A549 (cell line): ENCODE measurements around the gene ICE2. TPM values are rescaled to one million over a fixed set of nuclear protein-coding genes. Genes with fewer than 3 reads are reported as not detected.
A peak's percentile ranks its signal among the peaks of the same experiment; 100 is the strongest.

Experiments used
- ATAC-seq, 2 experiments: fragments of 200-7000 bp in 1 of 2; fragments of >200 bp in 1 of 2; cut with Nextera tagmentation in 1 of 2; cut with Tn5 transposase in 1 of 2; 3 replicates each; pipeline versions ENCODE4 v1.8.0 to v1.9.1; 2018 to 2020; ENCODE audit warnings: mild to moderate bottlenecking in 1 of 2, moderate library complexity in 1 of 2
- CTCF ChIA-PET: fragments of 300-600 bp; sonication (Branson Sonifier 250); formaldehyde crosslinking; extraction: SDS; loops from one replicate; lab custom pipeline; 2021; ENCODE audit warnings: antibody characterized with exemption, inconsistent platforms; lab: Yijun Ruan, JAX
- POLR2A ChIA-PET: fragments of 350-600 bp; formaldehyde crosslinking; extraction: SDS; loops from one replicate; lab custom pipeline; 2021; ENCODE audit warnings: antibody characterized with exemption, inconsistent platforms; lab: Yijun Ruan, JAX
- DNase-seq, 2 experiments: peaks; one replicate each; pipeline versions ENCODE4 v3.0.0 to v3.0.0-alpha.2; 2011 to 2016; ENCODE audit warnings: low read depth in 1 of 2, low spot score in 1 of 2
- FAIRE-seq: peaks from 2 replicates; lab custom pipeline; 2011; peaks lifted over from hg19 to GRCh38; lab: Jason Lieb, UNC
- H3K27ac ChIP-seq, 2 experiments: fragments of >200 bp; sonication (Bioruptor Twin); formaldehyde crosslinking; 3 replicates each; pipeline ENCODE4 v1.5.1; 2016 to 2017
- H3K4me1 ChIP-seq: fragments of >200 bp; sonication (Bioruptor Twin); formaldehyde crosslinking; 3 replicates; pipeline ENCODE4 v1.6.1; 2016
- H3K4me2 ChIP-seq: fragments of >200 bp; sonication (Bioruptor Twin); formaldehyde crosslinking; 3 replicates; pipeline ENCODE4 v1.6.1; 2016
- H3K4me3 ChIP-seq: fragments of >200 bp; sonication (Bioruptor Twin); formaldehyde crosslinking; 3 replicates; pipeline ENCODE4 v1.5.1; 2016
- H3K9me3 ChIP-seq: fragments of >200 bp; sonication (Bioruptor Twin); formaldehyde crosslinking; 3 replicates; pipeline ENCODE4 v1.6.1; 2016
- CBX2 ChIP-seq: fragments of 200-600 bp; sonication (generic); IDR thresholded peaks from 2 replicates; pipeline ENCODE4 v1.6.1; 2016; ENCODE audit warnings: low read depth, mild to moderate bottlenecking, borderline replicate concordance
- CHD2 ChIP-seq: fragments of 150-350 bp; IDR thresholded peaks from 2 replicates; pipeline ENCODE4 v1.6.1; 2014; ENCODE audit warnings: low read length; ENCODE audit not compliant: partially characterized antibody
- EHF ChIP-seq: fragments of 250-450 bp; sonication (Bioruptor Pico); IDR thresholded peaks from 2 replicates; pipeline ENCODE4 v1.5.0; 2020; ENCODE audit warnings: mild to moderate bottlenecking
- EHMT2 ChIP-seq: fragments of 200-600 bp; sonication (generic); IDR thresholded peaks from 2 replicates; pipeline ENCODE4 v1.6.1; 2016; ENCODE audit warnings: antibody characterized with exemption, low read depth, mild to moderate bottlenecking, moderate library complexity
- ELK1 ChIP-seq: fragments of 150-350 bp; IDR thresholded peaks from 2 replicates; pipeline ENCODE4 v1.6.1; 2014; ENCODE audit warnings: low read depth, mild to moderate bottlenecking, low read length
- FOSL2 ChIP-seq, 2 experiments: fragments of 450-650 bp in 1 of 2; fragments of >200 bp in 1 of 2; sonication (Bioruptor Twin) in 1 of 2; formaldehyde crosslinking; IDR thresholded peaks; 2 replicates each; pipeline versions ENCODE4 v1.5.0 to v1.6.1; 2016 to 2020; ENCODE audit warnings: mild to moderate bottlenecking in 1 of 2, moderate library complexity in 1 of 2
- GATA3 ChIP-seq: IDR thresholded peaks from 2 replicates; pipeline ENCODE4 v1.6.1; 2012; ENCODE audit warnings: borderline replicate concordance
- HDAC2 ChIP-seq: fragments of 200-600 bp; sonication (generic); IDR thresholded peaks from 2 replicates; pipeline ENCODE4 v1.6.1; 2016
- HEYL ChIP-seq: fragments of 250-450 bp; sonication (Bioruptor Pico); IDR thresholded peaks from 2 replicates; pipeline ENCODE4 v1.8.0; 2021; ENCODE audit warnings: mild to moderate bottlenecking, moderate library complexity
- HMGXB4 ChIP-seq: fragments of 250-450 bp; sonication (Bioruptor Pico); IDR thresholded peaks from 2 replicates; pipeline ENCODE4 v1.5.0; 2021; ENCODE audit warnings: mild to moderate bottlenecking, moderate library complexity, borderline replicate concordance
- JUN ChIP-seq, 2 experiments: fragments of >200 bp; sonication (Bioruptor Twin); formaldehyde crosslinking; IDR thresholded peaks; 2 replicates in 1 of 2; 3 replicates in 1 of 2; pipeline ENCODE4 v1.6.1; 2016 to 2017
- NPAS2 ChIP-seq: fragments of 250-450 bp; sonication (Bioruptor Pico); IDR thresholded peaks from 2 replicates; pipeline ENCODE4 v1.8.0; 2022; ENCODE audit warnings: mild to moderate bottlenecking, moderate library complexity, borderline replicate concordance
- NR3C1 ChIP-seq: fragments of >200 bp; sonication (Bioruptor Twin); formaldehyde crosslinking; IDR thresholded peaks from 3 replicates; pipeline ENCODE4 v1.6.1; 2017
- RFX5 ChIP-seq: fragments of 450-650 bp; IDR thresholded peaks from 2 replicates; pipeline ENCODE4 v1.7.1; 2014; ENCODE audit warnings: antibody characterized with exemption, mild to moderate bottlenecking, moderate library complexity
- RNF2 ChIP-seq: fragments of 200-600 bp; sonication (generic); IDR thresholded peaks from 2 replicates; pipeline ENCODE4 v1.6.1; 2016; ENCODE audit warnings: low read depth, mild to moderate bottlenecking, antibody characterized with exemption, moderate library complexity, borderline replicate concordance
- TFCP2L1 ChIP-seq: fragments of 250-450 bp; sonication (Bioruptor Pico); IDR thresholded peaks from 2 replicates; pipeline ENCODE4 v1.5.0; 2021; ENCODE audit warnings: mild to moderate bottlenecking
- USF2 ChIP-seq: fragments of 450-650 bp; IDR thresholded peaks from 2 replicates; pipeline ENCODE4 v1.6.1; 2014; ENCODE audit warnings: antibody characterized with exemption
- ZSCAN20 ChIP-seq: fragments of 250-450 bp; sonication (Bioruptor Pico); IDR thresholded peaks from 2 replicates; pipeline ENCODE4 v1.8.0; 2022; ENCODE audit warnings: mild to moderate bottlenecking, moderate library complexity
- WGBS: methylation state at CpG from one replicate; pipeline ENCODE4 v1.1.6; 2017; ENCODE audit errors: missing lambda C conversion rate; 5-methylcytosine and 5-hydroxymethylcytosine counted together
- polyA plus RNA-seq, 4 experiments: library from polyadenylated mRNA; depleted of rRNA in 3 of 4; stranded (reverse); fragments of >200 nt; fragmentation: RNase III in 1 of 4; extraction: RNeasy Plus Mini Kit Qiagen cat#74134 plus additional on column Dnase treatment in 1 of 4; gene quantifications; 2 replicates in 3 of 4; 3 replicates in 1 of 4; pipeline ENCODE4 v1.2.3, GENCODE V29; 2011 to 2017
- TF ChIP-seq, protein P1 (sequence below): fragments of 200-600 bp; sonication (generic); IDR thresholded peaks from 2 replicates; pipeline ENCODE4 v1.6.1; 2016; ENCODE audit warnings: antibody characterized with exemption, mild to moderate bottlenecking, moderate library complexity
- TF ChIP-seq, protein P2 (sequence below): fragments of >200 bp; sonication (Bioruptor Twin); formaldehyde crosslinking; IDR thresholded peaks from 3 replicates; pipeline ENCODE4 v1.6.1; 2016

ICE2 gene
- polyA plus RNA-seq, 2 of the 4 experiments (the other 2 are of a cell fraction) = 43.1 to 87.6 TPM

- Histone ChIP-seq H3K4me2 (no peak overlapping the region), H3K4me1 (no peaks in the 10 kb centered on the region)
- no peak for DNase-seq
- 64% methylated on average over 3 of the region's 3 CpGs for WGBS
- ATAC-seq = no peak
- TF ChIP-seq JUN (IDR thresholded peaks at IDR 0.05) = no peak
- TF ChIP-seq EHF = no peak
- TF ChIP-seq, all 56 proteins: peak for 0
- ChIA-PET CTCF (interaction anchor here (0.9 to 20.0 kb wide), 5 partner anchors 10 to 94 kb away, joined by 3 to 277 read pairs (median 5); no protein-coding TSS in a partner anchor), POLR2A (no interaction called here)
- Histone ChIP-seq H3K27ac (no peak overlapping the region), H3K4me3 (no peak overlapping the region), H3K9me3 (no peaks in the 10 kb centered on the region)
- FAIRE-seq = peak; percentile 94
Measured at GRCh38 chr15:60494108-60494507, 15.2 kb upstream of the ICE2 start.

DNA sequence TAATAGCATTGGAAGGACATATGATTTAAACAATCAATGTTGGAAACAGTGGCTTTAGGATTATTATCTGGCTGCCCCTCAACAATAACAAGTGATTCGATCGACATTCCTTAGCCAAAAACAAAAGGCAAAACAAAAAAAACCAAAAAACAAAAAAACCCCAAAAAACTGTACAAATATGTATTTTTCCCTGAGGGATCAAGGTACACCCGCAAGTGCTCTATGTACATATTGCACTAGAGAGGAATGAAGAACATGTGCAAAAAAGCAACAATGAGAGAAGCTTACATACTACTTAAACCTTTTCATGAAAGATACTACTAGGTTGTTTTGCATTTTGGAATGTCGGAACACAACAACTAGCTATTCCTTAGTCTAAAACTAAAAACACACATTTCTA, 14.2 kb upstream of the ICE2 start:
- FAIRE-seq (peak; percentile 97), DNase-seq (no peak), ATAC-seq (no peak)
- 95% methylated on average over 4 of the region's 4 CpGs for WGBS
- CTCF ChIA-PET = interaction anchor here (0.8 to 20.0 kb wide), 3 partner anchors 11 to 26 kb away, joined by 4 to 277 read pairs (median 13); no protein-coding TSS in a partner anchor
- Histone ChIP-seq H3K27ac (no peak overlapping the region), H3K4me1 (peaks cover 5% of the 10 kb centered on the region; the same call in 1 of the 3 replicates), H3K4me3 (no peak overlapping the region), H3K9me3 (no peaks in the 10 kb centered on the region), H3K4me2 (no peak overlapping the region)
- TF ChIP-seq, protein P1, sequence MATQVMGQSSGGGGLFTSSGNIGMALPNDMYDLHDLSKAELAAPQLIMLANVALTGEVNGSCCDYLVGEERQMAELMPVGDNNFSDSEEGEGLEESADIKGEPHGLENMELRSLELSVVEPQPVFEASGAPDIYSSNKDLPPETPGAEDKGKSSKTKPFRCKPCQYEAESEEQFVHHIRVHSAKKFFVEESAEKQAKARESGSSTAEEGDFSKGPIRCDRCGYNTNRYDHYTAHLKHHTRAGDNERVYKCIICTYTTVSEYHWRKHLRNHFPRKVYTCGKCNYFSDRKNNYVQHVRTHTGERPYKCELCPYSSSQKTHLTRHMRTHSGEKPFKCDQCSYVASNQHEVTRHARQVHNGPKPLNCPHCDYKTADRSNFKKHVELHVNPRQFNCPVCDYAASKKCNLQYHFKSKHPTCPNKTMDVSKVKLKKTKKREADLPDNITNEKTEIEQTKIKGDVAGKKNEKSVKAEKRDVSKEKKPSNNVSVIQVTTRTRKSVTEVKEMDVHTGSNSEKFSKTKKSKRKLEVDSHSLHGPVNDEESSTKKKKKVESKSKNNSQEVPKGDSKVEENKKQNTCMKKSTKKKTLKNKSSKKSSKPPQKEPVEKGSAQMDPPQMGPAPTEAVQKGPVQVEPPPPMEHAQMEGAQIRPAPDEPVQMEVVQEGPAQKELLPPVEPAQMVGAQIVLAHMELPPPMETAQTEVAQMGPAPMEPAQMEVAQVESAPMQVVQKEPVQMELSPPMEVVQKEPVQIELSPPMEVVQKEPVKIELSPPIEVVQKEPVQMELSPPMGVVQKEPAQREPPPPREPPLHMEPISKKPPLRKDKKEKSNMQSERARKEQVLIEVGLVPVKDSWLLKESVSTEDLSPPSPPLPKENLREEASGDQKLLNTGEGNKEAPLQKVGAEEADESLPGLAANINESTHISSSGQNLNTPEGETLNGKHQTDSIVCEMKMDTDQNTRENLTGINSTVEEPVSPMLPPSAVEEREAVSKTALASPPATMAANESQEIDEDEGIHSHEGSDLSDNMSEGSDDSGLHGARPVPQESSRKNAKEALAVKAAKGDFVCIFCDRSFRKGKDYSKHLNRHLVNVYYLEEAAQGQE = no peak
- TF ChIP-seq HDAC2 = no peak
- no peak for TF ChIP-seq RNF2
- TF ChIP-seq FOSL2 (IDR thresholded peaks at IDR 0.05) = no peak
- TF ChIP-seq FOSL2 (CRISPR knock-in tag; IDR thresholded peaks at IDR 0.05) = no peak
- POLR2A ChIA-PET = no interaction called here

GRCh38 chr15:60486742-60487141, 7.8 kb upstream of the ICE2 start:
- POLR2A ChIA-PET = no interaction called here
- ATAC-seq = no peak
- Histone ChIP-seq H3K4me2 (no peak overlapping the region), H3K4me1 (peaks cover 5% of the 10 kb centered on the region; the same call in 1 of the 3 replicates), H3K9me3 (no peaks in the 10 kb centered on the region), H3K4me3 (no peak overlapping the region), H3K27ac (no peak overlapping the region)
- 100% methylated on average over 2 of the region's 2 CpGs for WGBS
- no peak for DNase-seq
- FAIRE-seq = no peak
- CTCF ChIA-PET = interaction anchor here (1.2 to 2.4 kb wide), 3 partner anchors 17 to 34 kb away, joined by 3 to 7 read pairs (median 6); no protein-coding TSS in a partner anchor
- no peak for TF ChIP-seq USF2
- no peak for TF ChIP-seq CBX2
- TF ChIP-seq, protein P2, sequence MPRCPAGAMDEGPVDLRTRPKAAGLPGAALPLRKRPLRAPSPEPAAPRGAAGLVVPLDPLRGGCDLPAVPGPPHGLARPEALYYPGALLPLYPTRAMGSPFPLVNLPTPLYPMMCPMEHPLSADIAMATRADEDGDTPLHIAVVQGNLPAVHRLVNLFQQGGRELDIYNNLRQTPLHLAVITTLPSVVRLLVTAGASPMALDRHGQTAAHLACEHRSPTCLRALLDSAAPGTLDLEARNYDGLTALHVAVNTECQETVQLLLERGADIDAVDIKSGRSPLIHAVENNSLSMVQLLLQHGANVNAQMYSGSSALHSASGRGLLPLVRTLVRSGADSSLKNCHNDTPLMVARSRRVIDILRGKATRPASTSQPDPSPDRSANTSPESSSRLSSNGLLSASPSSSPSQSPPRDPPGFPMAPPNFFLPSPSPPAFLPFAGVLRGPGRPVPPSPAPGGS = no peak
- TF ChIP-seq NPAS2 (CRISPR knock-in tag) = no peak
- TF ChIP-seq GATA3 = no peak
- no peak for TF ChIP-seq CHD2
- TF ChIP-seq ELK1 = no peak
- no peak for TF ChIP-seq EHMT2
- no peak for TF ChIP-seq RFX5
- no peak for TF ChIP-seq JUN (IDR thresholded peaks at IDR 0.05)
- TF ChIP-seq HEYL (CRISPR knock-in tag) = no peak
- TF ChIP-seq ZSCAN20 (CRISPR knock-in tag) = no peak
- TF ChIP-seq, protein P1 = no peak
- no peak for TF ChIP-seq TFCP2L1 (CRISPR knock-in tag)
- TF ChIP-seq HMGXB4 = no peak
- TF ChIP-seq NR3C1 = no peak
